A549 (cell line): ENCODE measurements around the gene ZNF627. TPM values are rescaled to one million over a fixed set of nuclear protein-coding genes. Genes with fewer than 3 reads are reported as not detected.

ENCODE experiments used
- ATAC-seq, 2 experiments: fragments of 200-7000 bp in 1 of 2; fragments of >200 bp in 1 of 2; cut with Nextera tagmentation in 1 of 2; cut with Tn5 transposase in 1 of 2; 3 replicates each; pipeline versions ENCODE4 v1.8.0 to v1.9.1; 2018 to 2020; ENCODE audit warnings: mild to moderate bottlenecking in 1 of 2, moderate library complexity in 1 of 2
- CTCF ChIA-PET: fragments of 300-600 bp; sonication (Branson Sonifier 250); formaldehyde crosslinking; extraction: SDS; loops from one replicate; lab custom pipeline; 2021; ENCODE audit warnings: antibody characterized with exemption, inconsistent platforms; lab: Yijun Ruan, JAX
- POLR2A ChIA-PET: fragments of 350-600 bp; formaldehyde crosslinking; extraction: SDS; loops from one replicate; lab custom pipeline; 2021; ENCODE audit warnings: antibody characterized with exemption, inconsistent platforms; lab: Yijun Ruan, JAX
- DNase-seq, 2 experiments: peaks; one replicate each; pipeline versions ENCODE4 v3.0.0 to v3.0.0-alpha.2; 2011 to 2016; ENCODE audit warnings: low read depth in 1 of 2, low spot score in 1 of 2
- FAIRE-seq: peaks from 2 replicates; lab custom pipeline; 2011; peaks lifted over from hg19 to GRCh38; lab: Jason Lieb, UNC
- H3K27ac ChIP-seq, 2 experiments: fragments of >200 bp; sonication (Bioruptor Twin); formaldehyde crosslinking; 3 replicates each; pipeline ENCODE4 v1.5.1; 2016 to 2017
- H3K4me1 ChIP-seq: fragments of >200 bp; sonication (Bioruptor Twin); formaldehyde crosslinking; 3 replicates; pipeline ENCODE4 v1.6.1; 2016
- H3K4me2 ChIP-seq: fragments of >200 bp; sonication (Bioruptor Twin); formaldehyde crosslinking; 3 replicates; pipeline ENCODE4 v1.6.1; 2016
- H3K4me3 ChIP-seq: fragments of >200 bp; sonication (Bioruptor Twin); formaldehyde crosslinking; 3 replicates; pipeline ENCODE4 v1.5.1; 2016
- H3K9me3 ChIP-seq: fragments of >200 bp; sonication (Bioruptor Twin); formaldehyde crosslinking; 3 replicates; pipeline ENCODE4 v1.6.1; 2016
- ATOH8 ChIP-seq: fragments of 250-450 bp; sonication (Bioruptor Pico); IDR thresholded peaks from 2 replicates; pipeline ENCODE4 v1.5.0; 2020; ENCODE audit warnings: low read depth, mild to moderate bottlenecking, moderate library complexity
- BCL3 ChIP-seq: fragments of >200 bp; sonication (Bioruptor Twin); formaldehyde crosslinking; IDR thresholded peaks from 3 replicates; pipeline ENCODE4 v1.6.1; 2016
- CBX2 ChIP-seq: fragments of 200-600 bp; sonication (generic); IDR thresholded peaks from 2 replicates; pipeline ENCODE4 v1.6.1; 2016; ENCODE audit warnings: low read depth, mild to moderate bottlenecking, borderline replicate concordance
- CEBPB ChIP-seq, 2 experiments: fragments of >200 bp in 1 of 2; sonication (Bioruptor Twin) in 1 of 2; formaldehyde crosslinking in 1 of 2; IDR thresholded peaks; 2 replicates each; pipeline ENCODE4 v1.6.1; 2012 to 2016
- CHD2 ChIP-seq: fragments of 150-350 bp; IDR thresholded peaks from 2 replicates; pipeline ENCODE4 v1.6.1; 2014; ENCODE audit warnings: low read length; ENCODE audit not compliant: partially characterized antibody
- CHD4 ChIP-seq: fragments of 200-600 bp; sonication (generic); IDR thresholded peaks from 2 replicates; pipeline ENCODE4 v1.6.1; 2016; ENCODE audit warnings: antibody characterized with exemption, mild to moderate bottlenecking, borderline replicate concordance
- E2F6 ChIP-seq: IDR thresholded peaks from 2 replicates; pipeline ENCODE4 v1.6.1; 2012; ENCODE audit warnings: low read depth, borderline replicate concordance
- ELK1 ChIP-seq: fragments of 150-350 bp; IDR thresholded peaks from 2 replicates; pipeline ENCODE4 v1.6.1; 2014; ENCODE audit warnings: low read depth, mild to moderate bottlenecking, low read length
- EP300 ChIP-seq, 2 experiments: fragments of >200 bp; sonication (Bioruptor Twin); formaldehyde crosslinking; IDR thresholded peaks; 2 replicates in 1 of 2; 3 replicates in 1 of 2; pipeline ENCODE4 v1.6.1; 2016 to 2017
- GATA3 ChIP-seq: IDR thresholded peaks from 2 replicates; pipeline ENCODE4 v1.6.1; 2012; ENCODE audit warnings: borderline replicate concordance
- HOXA7 ChIP-seq: fragments of 250-450 bp; sonication (Bioruptor Pico); IDR thresholded peaks from 2 replicates; pipeline ENCODE4 v1.5.0; 2020; ENCODE audit warnings: mild to moderate bottlenecking, moderate library complexity
- HOXB13 ChIP-seq: fragments of 250-450 bp; sonication (Bioruptor Pico); IDR thresholded peaks from 2 replicates; pipeline ENCODE4 v1.5.0; 2020; ENCODE audit warnings: low read depth, mild to moderate bottlenecking, moderate library complexity
- JUN ChIP-seq, 2 experiments: fragments of >200 bp; sonication (Bioruptor Twin); formaldehyde crosslinking; IDR thresholded peaks; 2 replicates in 1 of 2; 3 replicates in 1 of 2; pipeline ENCODE4 v1.6.1; 2016 to 2017
- JUNB ChIP-seq: fragments of >200 bp; sonication (Bioruptor Twin); formaldehyde crosslinking; IDR thresholded peaks from 2 replicates; pipeline ENCODE4 v1.6.1; 2016
- KDM5A ChIP-seq: fragments of 200-600 bp; sonication (generic); IDR thresholded peaks from 2 replicates; pipeline ENCODE4 v1.6.1; 2016; ENCODE audit warnings: antibody characterized with exemption, mild to moderate bottlenecking
- MAX ChIP-seq: IDR thresholded peaks from 2 replicates; pipeline ENCODE4 v1.6.1; 2012
- MAZ ChIP-seq: fragments of 150-350 bp; IDR thresholded peaks from 2 replicates; pipeline ENCODE4 v1.6.1; 2014; ENCODE audit warnings: antibody characterized with exemption, low read depth, low read length, borderline replicate concordance
- MYC ChIP-seq: IDR thresholded peaks from 2 replicates; pipeline ENCODE4 v1.6.1; 2012; ENCODE audit warnings: mild to moderate bottlenecking, inconsistent platforms, low read length, improper control_type of control experiment, borderline replicate concordance
- NPAS2 ChIP-seq: fragments of 250-450 bp; sonication (Bioruptor Pico); IDR thresholded peaks from 2 replicates; pipeline ENCODE4 v1.8.0; 2022; ENCODE audit warnings: mild to moderate bottlenecking, moderate library complexity, borderline replicate concordance
- PBX3 ChIP-seq: IDR thresholded peaks from 2 replicates; pipeline ENCODE4 v1.6.1; 2012
- PHF8 ChIP-seq: fragments of 200-600 bp; sonication (generic); IDR thresholded peaks from 2 replicates; pipeline ENCODE4 v1.6.1; 2016; ENCODE audit warnings: low read depth, mild to moderate bottlenecking, antibody characterized with exemption, moderate library complexity, borderline replicate concordance
- POLR2A ChIP-seq: IDR thresholded peaks from 2 replicates; pipeline ENCODE4 v1.6.1; 2012; ENCODE audit warnings: mild to moderate bottlenecking, low read length
- RAD21 ChIP-seq, 2 experiments: fragments of >200 bp in 1 of 2; sonication (Bioruptor Twin) in 1 of 2; formaldehyde crosslinking in 1 of 2; IDR thresholded peaks in 1 of 2; conservative IDR thresholded peaks in 1 of 2; 2 replicates in 1 of 2; 3 replicates in 1 of 2; pipeline ENCODE4 v1.6.1; 2012 to 2018; ENCODE audit warnings: inconsistent platforms in 1 of 2
- RFX5 ChIP-seq: fragments of 450-650 bp; IDR thresholded peaks from 2 replicates; pipeline ENCODE4 v1.7.1; 2014; ENCODE audit warnings: antibody characterized with exemption, mild to moderate bottlenecking, moderate library complexity
- RNF2 ChIP-seq: fragments of 200-600 bp; sonication (generic); IDR thresholded peaks from 2 replicates; pipeline ENCODE4 v1.6.1; 2016; ENCODE audit warnings: low read depth, mild to moderate bottlenecking, antibody characterized with exemption, moderate library complexity, borderline replicate concordance
- SMC3 ChIP-seq: fragments of >200 bp; sonication (Bioruptor Twin); formaldehyde crosslinking; IDR thresholded peaks from 3 replicates; pipeline ENCODE4 v1.6.1; 2018; ENCODE audit warnings: inconsistent platforms
- SREBF2 ChIP-seq: fragments of 450-650 bp; IDR thresholded peaks from 2 replicates; pipeline ENCODE4 v1.6.1; 2014; ENCODE audit warnings: mild to moderate bottlenecking, moderate library complexity
- TP53 ChIP-seq: fragments of 250-450 bp; sonication (Bioruptor Pico); IDR thresholded peaks from 2 replicates; pipeline ENCODE4 v1.5.0; 2021; ENCODE audit warnings: mild to moderate bottlenecking, moderate library complexity
- USF2 ChIP-seq: fragments of 450-650 bp; IDR thresholded peaks from 2 replicates; pipeline ENCODE4 v1.6.1; 2014; ENCODE audit warnings: antibody characterized with exemption
- ZFP36 ChIP-seq: fragments of 450-650 bp; IDR thresholded peaks from 2 replicates; pipeline ENCODE4 v1.6.1; 2014; ENCODE audit warnings: borderline replicate concordance; ENCODE audit not compliant: partially characterized antibody
- ZNF302 ChIP-seq: fragments of 250-450 bp; sonication (Bioruptor Pico); IDR thresholded peaks from 2 replicates; pipeline ENCODE4 v1.9.0; 2021; ENCODE audit warnings: inconsistent platforms, mild to moderate bottlenecking, moderate library complexity
- ZSCAN20 ChIP-seq: fragments of 250-450 bp; sonication (Bioruptor Pico); IDR thresholded peaks from 2 replicates; pipeline ENCODE4 v1.8.0; 2022; ENCODE audit warnings: mild to moderate bottlenecking, moderate library complexity
- WGBS: methylation state at CpG from one replicate; pipeline ENCODE4 v1.1.6; 2017; ENCODE audit errors: missing lambda C conversion rate; 5-methylcytosine and 5-hydroxymethylcytosine counted together
- polyA plus RNA-seq, 4 experiments: library from polyadenylated mRNA; depleted of rRNA in 3 of 4; stranded (reverse); fragments of >200 nt; fragmentation: RNase III in 1 of 4; extraction: RNeasy Plus Mini Kit Qiagen cat#74134 plus additional on column Dnase treatment in 1 of 4; gene quantifications; 2 replicates in 3 of 4; 3 replicates in 1 of 4; pipeline ENCODE4 v1.2.3, GENCODE V29; 2011 to 2017

The ZNF627 gene
- polyA plus RNA-seq, 2 of the 4 experiments (the other 2 are of a cell fraction), result 4.5 to 7.5 TPM

GRCh38 chr19:11558881-11559828 lies 38.1 kb upstream of the ZNF627 start, which contains the start of gene ELOF1:
ELOF1 (minus strand) TSS chr19:11559230; CDS start chr19:11554347, 4,883 bp downstream.
- peak; percentile 64; the same call in 1 of the 2 replicates for TF ChIP-seq MAZ
- no peak for TF ChIP-seq RNF2
- TF ChIP-seq JUNB, result no peak
- TF ChIP-seq ELK1, result no peak
- no peak for TF ChIP-seq RAD21 (conservative IDR thresholded peaks at IDR 0.05 in 1 of 2, IDR thresholded peaks at IDR 0.05 in 1 of 2)
- no peak for TF ChIP-seq ZSCAN20 (CRISPR knock-in tag)
- 0 out of 2 replicates have a peak, but pooled peaks have one; percentile 7 for TF ChIP-seq PHF8
- TF ChIP-seq E2F6, result peak; percentile 34; the same call in 1 of the 2 replicates
- TF ChIP-seq NPAS2 (CRISPR knock-in tag), result no peak
- TF ChIP-seq PBX3, result no peak
- TF ChIP-seq KDM5A, result 0 out of 2 replicates have a peak, but pooled peaks have one; percentile 20
- no peak for TF ChIP-seq CHD2
- peak; percentile 58; the same call in 1 of the 3 replicates for TF ChIP-seq BCL3
- TF ChIP-seq ZFP36, result no peak
- no peak for TF ChIP-seq EP300 (IDR thresholded peaks at IDR 0.05)
- TF ChIP-seq GATA3, result no peak; the same call in 1 of the 2 replicates
- no peak for TF ChIP-seq ATOH8
- no peak for TF ChIP-seq MYC
- TF ChIP-seq CBX2, result no peak
- peak; percentile 68 for TF ChIP-seq POLR2A
- TF ChIP-seq USF2, result no peak
- 0 out of 2 replicates have a peak, but pooled peaks have one; percentile 33 for TF ChIP-seq MAX
- no peak for TF ChIP-seq HOXB13
- TF ChIP-seq JUN (IDR thresholded peaks at IDR 0.05), result peak in 1 of 2 experiments; percentile 73; a peak in 3 of 5 replicates
- no peak for TF ChIP-seq RFX5
- no peak for TF ChIP-seq ZNF302 (CRISPR knock-in tag)
- TF ChIP-seq SMC3, result no peak
- TF ChIP-seq SREBF2, result no peak
- TF ChIP-seq CHD4, result no peak
- TF ChIP-seq CEBPB (IDR thresholded peaks at IDR 0.05), result no peak
- TF ChIP-seq TP53, result no peak
- TF ChIP-seq HOXA7 (CRISPR knock-in tag), result no peak
- H3K9me3 ChIP-seq, result no peaks in the 10 kb centered on the region
- peak; percentile 99 to 100 for ATAC-seq
- ChIA-PET POLR2A (interaction anchor here (0.6 to 1.7 kb wide), 7 partner anchors 9 to 50 kb away, joined by 3 to 7 read pairs (median 3); partner anchors contain the start of gene ECSIT), CTCF (interaction anchor here (0.7 to 2.1 kb wide), 6 partner anchors 13 to 100 kb away, joined by 3 to 11 read pairs (median 4); no protein-coding TSS in a partner anchor)
- peak within 1 kb of the TSS; percentile 79 to 88 for H3K27ac ChIP-seq
- FAIRE-seq, result no peak
- peak within 1 kb of the TSS; percentile 74 for H3K4me3 ChIP-seq
- peak within 1 kb of the TSS; percentile 82 for H3K4me2 ChIP-seq
- DNase-seq, result peak; percentile 94 to 97
- peaks cover 7% of the 10 kb centered on the region; the same call in 2 of the 3 replicates for H3K4me1 ChIP-seq
- 4% methylated on average over 20 of the region's 57 CpGs for WGBS
